Measurements from ENCODE around the gene PCK2. TPM values are rescaled to one million over a fixed set of nuclear protein-coding genes. Genes with fewer than 3 reads are reported as not detected.

PCK2 gene
- total and polyA plus RNA-seq, 2 of the 13 experiments (the other 11 are each of a cell fraction or from before 2014, with no cell fraction given), result 129 to 272 TPM

DNA sequence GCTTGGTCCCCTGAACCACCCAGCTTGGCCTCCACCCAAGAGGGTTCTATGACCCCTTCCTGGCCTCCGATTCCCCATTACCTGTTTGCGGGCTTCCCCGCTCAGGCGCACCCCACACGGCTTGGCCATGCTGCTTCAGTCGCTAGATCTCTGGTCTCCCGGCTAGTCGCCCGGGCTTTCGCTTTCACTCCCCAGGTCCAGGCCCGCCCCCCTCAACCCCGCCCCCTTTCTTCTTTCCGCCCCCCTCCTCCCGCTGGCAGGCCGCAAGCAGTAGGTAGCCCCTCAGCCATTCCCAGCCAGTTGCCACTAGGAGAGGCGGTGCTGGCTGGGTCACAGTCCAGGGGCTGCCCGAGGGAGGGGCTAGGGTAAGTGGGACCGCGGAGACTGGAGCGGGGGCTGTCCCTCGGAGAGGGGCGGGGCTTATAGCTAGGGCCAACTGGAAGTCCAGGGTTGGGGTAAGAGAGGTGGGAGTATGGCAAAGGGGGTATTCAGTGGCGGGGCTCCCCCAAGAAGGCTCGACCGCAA, 52.4 kb downstream of the PCK2 start, which contains the start of gene PSME2 (continued):
- TF ChIP-seq, protein P1, sequence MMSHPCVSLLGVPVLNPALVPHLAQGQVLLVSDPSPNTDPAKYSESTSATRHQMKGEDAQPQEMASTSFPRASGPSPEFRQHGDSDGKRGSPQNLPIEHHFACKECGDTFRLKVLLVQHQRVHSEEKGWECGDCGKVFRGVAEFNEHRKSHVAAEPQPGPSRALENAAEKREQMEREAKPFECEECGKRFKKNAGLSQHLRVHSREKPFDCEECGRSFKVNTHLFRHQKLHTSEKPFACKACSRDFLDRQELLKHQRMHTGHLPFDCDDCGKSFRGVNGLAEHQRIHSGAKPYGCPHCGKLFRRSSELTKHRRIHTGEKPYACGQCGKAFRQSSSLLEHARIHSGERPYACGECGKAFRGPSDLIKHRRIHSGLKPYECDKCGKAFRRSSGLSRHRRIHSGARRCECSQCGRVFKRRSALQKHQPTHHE (CRISPR knock-in tag; IDR thresholded peaks at IDR 0.05; ENCODE audit: borderline replicate concordance), result peak; percentile 86; the same call in 1 of the 2 replicates
- TF ChIP-seq ZC3H4 (CRISPR knock-in tag; IDR thresholded peaks at IDR 0.05; ENCODE audit: borderline replicate concordance) (no peak), TSC22D2 (CRISPR knock-in tag; IDR thresholded peaks at IDR 0.05; ENCODE audit: borderline replicate concordance) (0 out of 2 replicates have a peak, but pooled peaks have one; percentile 47), ZSCAN29 (CRISPR knock-in tag; conservative IDR thresholded peaks at IDR 0.05) (peak; percentile 14; the same call in 1 of the 2 replicates), ZNF24 (IDR thresholded peaks at IDR 0.05) (no peak), ZSCAN21 (CRISPR knock-in tag; IDR thresholded peaks at IDR 0.05; ENCODE audit: borderline replicate concordance) (no peak; the same call in 1 of the 2 replicates), ZBTB8A (CRISPR knock-in tag; IDR thresholded peaks at IDR 0.05; ENCODE audit: borderline replicate concordance, low read depth) (no peak), ZNF143 (CRISPR knock-in tag; IDR thresholded peaks at IDR 0.05) (no peak), ZBTB42 (CRISPR knock-in tag; IDR thresholded peaks at IDR 0.05) (no peak; the same call in 1 of the 2 replicates), ZFX (CRISPR knock-in tag; IDR thresholded peaks at IDR 0.05; ENCODE audit: low read depth) (peak; percentile 57), ZNF562 (CRISPR knock-in tag; IDR thresholded peaks at IDR 0.05; ENCODE audit: borderline replicate concordance) (no peak), MBD4 (IDR thresholded peaks at IDR 0.05; ENCODE audit: borderline replicate concordance, low read length) (no peak), SMAD1 (CRISPR knock-in tag; IDR thresholded peaks at IDR 0.05; ENCODE audit: borderline replicate concordance, low read depth) (no peak)
- TF ChIP-seq, protein P2, sequence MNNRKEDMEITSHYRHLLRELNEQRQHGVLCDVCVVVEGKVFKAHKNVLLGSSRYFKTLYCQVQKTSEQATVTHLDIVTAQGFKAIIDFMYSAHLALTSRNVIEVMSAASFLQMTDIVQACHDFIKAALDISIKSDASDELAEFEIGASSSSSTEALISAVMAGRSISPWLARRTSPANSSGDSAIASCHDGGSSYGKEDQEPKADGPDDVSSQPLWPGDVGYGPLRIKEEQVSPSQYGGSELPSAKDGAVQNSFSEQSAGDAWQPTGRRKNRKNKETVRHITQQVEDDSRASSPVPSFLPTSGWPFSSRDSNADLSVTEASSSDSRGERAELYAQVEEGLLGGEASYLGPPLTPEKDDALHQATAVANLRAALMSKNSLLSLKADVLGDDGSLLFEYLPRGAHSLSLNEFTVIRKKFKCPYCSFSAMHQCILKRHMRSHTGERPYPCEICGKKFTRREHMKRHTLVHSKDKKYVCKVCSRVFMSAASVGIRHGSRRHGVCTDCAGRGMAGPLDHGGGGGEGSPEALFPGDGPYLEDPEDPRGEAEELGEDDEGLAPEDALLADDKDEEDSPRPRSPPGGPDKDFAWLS (CRISPR knock-in tag; IDR thresholded peaks at IDR 0.05; ENCODE audit: borderline replicate concordance), result no peak
- TF ChIP-seq, protein P3, sequence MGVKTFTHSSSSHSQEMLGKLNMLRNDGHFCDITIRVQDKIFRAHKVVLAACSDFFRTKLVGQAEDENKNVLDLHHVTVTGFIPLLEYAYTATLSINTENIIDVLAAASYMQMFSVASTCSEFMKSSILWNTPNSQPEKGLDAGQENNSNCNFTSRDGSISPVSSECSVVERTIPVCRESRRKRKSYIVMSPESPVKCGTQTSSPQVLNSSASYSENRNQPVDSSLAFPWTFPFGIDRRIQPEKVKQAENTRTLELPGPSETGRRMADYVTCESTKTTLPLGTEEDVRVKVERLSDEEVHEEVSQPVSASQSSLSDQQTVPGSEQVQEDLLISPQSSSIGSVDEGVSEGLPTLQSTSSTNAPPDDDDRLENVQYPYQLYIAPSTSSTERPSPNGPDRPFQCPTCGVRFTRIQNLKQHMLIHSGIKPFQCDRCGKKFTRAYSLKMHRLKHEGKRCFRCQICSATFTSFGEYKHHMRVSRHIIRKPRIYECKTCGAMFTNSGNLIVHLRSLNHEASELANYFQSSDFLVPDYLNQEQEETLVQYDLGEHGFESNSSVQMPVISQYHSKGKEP (CRISPR knock-in tag; IDR thresholded peaks at IDR 0.05), result no peak
- TF ChIP-seq, protein P4, sequence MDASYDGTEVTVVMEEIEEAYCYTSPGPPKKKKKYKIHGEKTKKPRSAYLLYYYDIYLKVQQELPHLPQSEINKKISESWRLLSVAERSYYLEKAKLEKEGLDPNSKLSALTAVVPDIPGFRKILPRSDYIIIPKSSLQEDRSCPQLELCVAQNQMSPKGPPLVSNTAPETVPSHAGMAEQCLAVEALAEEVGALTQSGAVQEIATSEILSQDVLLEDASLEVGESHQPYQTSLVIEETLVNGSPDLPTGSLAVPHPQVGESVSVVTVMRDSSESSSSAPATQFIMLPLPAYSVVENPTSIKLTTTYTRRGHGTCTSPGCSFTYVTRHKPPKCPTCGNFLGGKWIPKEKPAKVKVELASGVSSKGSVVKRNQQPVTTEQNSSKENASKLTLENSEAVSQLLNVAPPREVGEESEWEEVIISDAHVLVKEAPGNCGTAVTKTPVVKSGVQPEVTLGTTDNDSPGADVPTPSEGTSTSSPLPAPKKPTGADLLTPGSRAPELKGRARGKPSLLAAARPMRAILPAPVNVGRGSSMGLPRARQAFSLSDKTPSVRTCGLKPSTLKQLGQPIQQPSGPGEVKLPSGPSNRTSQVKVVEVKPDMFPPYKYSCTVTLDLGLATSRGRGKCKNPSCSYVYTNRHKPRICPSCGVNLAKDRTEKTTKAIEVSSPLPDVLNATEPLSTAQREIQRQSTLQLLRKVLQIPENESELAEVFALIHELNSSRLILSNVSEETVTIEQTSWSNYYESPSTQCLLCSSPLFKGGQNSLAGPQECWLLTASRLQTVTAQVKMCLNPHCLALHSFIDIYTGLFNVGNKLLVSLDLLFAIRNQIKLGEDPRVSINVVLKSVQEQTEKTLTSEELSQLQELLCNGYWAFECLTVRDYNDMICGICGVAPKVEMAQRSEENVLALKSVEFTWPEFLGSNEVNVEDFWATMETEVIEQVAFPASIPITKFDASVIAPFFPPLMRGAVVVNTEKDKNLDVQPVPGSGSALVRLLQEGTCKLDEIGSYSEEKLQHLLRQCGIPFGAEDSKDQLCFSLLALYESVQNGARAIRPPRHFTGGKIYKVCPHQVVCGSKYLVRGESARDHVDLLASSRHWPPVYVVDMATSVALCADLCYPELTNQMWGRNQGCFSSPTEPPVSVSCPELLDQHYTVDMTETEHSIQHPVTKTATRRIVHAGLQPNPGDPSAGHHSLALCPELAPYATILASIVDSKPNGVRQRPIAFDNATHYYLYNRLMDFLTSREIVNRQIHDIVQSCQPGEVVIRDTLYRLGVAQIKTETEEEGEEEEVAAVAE (CRISPR knock-in tag; IDR thresholded peaks at IDR 0.05; ENCODE audit: borderline replicate concordance), result no peak; the same call in 1 of the 2 replicates
- TF ChIP-seq, protein P5, sequence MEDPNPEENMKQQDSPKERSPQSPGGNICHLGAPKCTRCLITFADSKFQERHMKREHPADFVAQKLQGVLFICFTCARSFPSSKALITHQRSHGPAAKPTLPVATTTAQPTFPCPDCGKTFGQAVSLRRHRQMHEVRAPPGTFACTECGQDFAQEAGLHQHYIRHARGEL (CRISPR knock-in tag; IDR thresholded peaks at IDR 0.05), result no peak
- TF ChIP-seq, protein P6, sequence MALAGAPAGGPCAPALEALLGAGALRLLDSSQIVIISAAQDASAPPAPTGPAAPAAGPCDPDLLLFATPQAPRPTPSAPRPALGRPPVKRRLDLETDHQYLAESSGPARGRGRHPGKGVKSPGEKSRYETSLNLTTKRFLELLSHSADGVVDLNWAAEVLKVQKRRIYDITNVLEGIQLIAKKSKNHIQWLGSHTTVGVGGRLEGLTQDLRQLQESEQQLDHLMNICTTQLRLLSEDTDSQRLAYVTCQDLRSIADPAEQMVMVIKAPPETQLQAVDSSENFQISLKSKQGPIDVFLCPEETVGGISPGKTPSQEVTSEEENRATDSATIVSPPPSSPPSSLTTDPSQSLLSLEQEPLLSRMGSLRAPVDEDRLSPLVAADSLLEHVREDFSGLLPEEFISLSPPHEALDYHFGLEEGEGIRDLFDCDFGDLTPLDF (CRISPR knock-in tag; IDR thresholded peaks at IDR 0.05), result no peak
